HepG2 (cell line): ENCODE data around the gene PDP2. TPM values are rescaled to one million over a fixed set of nuclear protein-coding genes. Genes with fewer than 3 reads are reported as not detected.

Experiments used
- AGO2 ChIP-seq: fragments of 200-400 bp; formaldehyde crosslinking; optimal IDR thresholded peaks from 2 replicates; pipeline ENCODE3; 2017; ENCODE audit warnings: mild to moderate bottlenecking, low read depth, low read length, moderate library complexity
- DNMT1 ChIP-seq: sonication (generic); formaldehyde crosslinking; IDR thresholded peaks from 2 replicates; pipeline ENCODE4 v1.5.1; 2020; ENCODE audit warnings: mild to moderate bottlenecking, missing genetic modification reagents
- HDAC1 ChIP-seq: sonication (generic); formaldehyde crosslinking; IDR thresholded peaks from 2 replicates; pipeline ENCODE4 v1.5.1; 2020; ENCODE audit warnings: mild to moderate bottlenecking, missing genetic modification reagents
- HES4 ChIP-seq: sonication (generic); formaldehyde crosslinking; IDR thresholded peaks from 2 replicates; pipeline ENCODE4 v1.9.0; 2021; ENCODE audit warnings: mild to moderate bottlenecking, missing genetic modification reagents, borderline replicate concordance
- HOXA5 ChIP-seq: sonication (generic); formaldehyde crosslinking; IDR thresholded peaks from 2 replicates; pipeline ENCODE4 v1.4.0; 2020; ENCODE audit warnings: missing genetic modification reagents
- KDM3A ChIP-seq: IDR thresholded peaks from 2 replicates; pipeline ENCODE4 v1.6.1; 2018; ENCODE audit warnings: low read depth, missing compliant biosample characterization
- MTF1 ChIP-seq: sonication (generic); formaldehyde crosslinking; IDR thresholded peaks from 2 replicates; pipeline ENCODE4 v1.5.0; 2020; ENCODE audit warnings: missing genetic modification reagents
- PRDM4 ChIP-seq: sonication (generic); formaldehyde crosslinking; IDR thresholded peaks from 2 replicates; pipeline ENCODE4 v1.9.0; 2021; ENCODE audit warnings: missing genetic modification reagents, borderline replicate concordance
- TCF7L2 ChIP-seq: IDR thresholded peaks from 2 replicates; pipeline ENCODE4 v1.6.1; 2011; ENCODE audit warnings: mild to moderate bottlenecking, low read depth, low read length, moderate library complexity
- ZNF407 ChIP-seq: sonication (generic); formaldehyde crosslinking; IDR thresholded peaks from one replicate; pipeline ENCODE4 v1.5.1; 2020; ENCODE audit warnings: mild to moderate bottlenecking, missing genetic modification reagents; ENCODE audit errors: not compliant biosample characterization
- ZNF563 ChIP-seq: sonication (generic); formaldehyde crosslinking; IDR thresholded peaks from 2 replicates; pipeline ENCODE4 v1.8.0; 2022; ENCODE audit warnings: mild to moderate bottlenecking, moderate library complexity, missing genetic modification reagents
- polyA plus RNA-seq, 8 experiments: library from polyadenylated mRNA; depleted of rRNA in 3 of 8; stranded (reverse) in 7 of 8; unstranded in 1 of 8; fragments of >200 nt; fragmentation: Illumina TruSeq in 4 of 8; extraction: Trizol in 4 of 8; gene quantifications; 2 replicates each; pipeline versions ENCODE4 v1.2.1 to v1.2.3, GENCODE V29; 2011 to 2016; ENCODE audit warnings: low read depth in 4 of 8, missing spikeins in 1 of 8, mixed read lengths in 1 of 8; ENCODE audit not compliant: insufficient read depth in 1 of 8
- total RNA-seq, 5 experiments: library from RNA; depleted of rRNA; stranded (reverse); fragments of >200 nt; fragmentation: Illumina TruSeq; extraction: Trizol; gene quantifications; 2 replicates each; pipeline ENCODE4 v1.2.3, GENCODE V29; 2016; ENCODE audit warnings: low read depth in 1 of 5
- TF ChIP-seq, protein P1 (sequence below): sonication (generic); formaldehyde crosslinking; conservative IDR thresholded peaks from 2 replicates; pipeline ENCODE4 v1.4.0; 2020; ENCODE audit warnings: missing genetic modification reagents
- TF ChIP-seq, protein P2 (sequence below): sonication (generic); formaldehyde crosslinking; IDR thresholded peaks from 2 replicates; pipeline ENCODE4 v1.4.0; 2020; ENCODE audit warnings: missing genetic modification reagents
- TF ChIP-seq, protein P3 (sequence below): sonication (generic); formaldehyde crosslinking; IDR thresholded peaks from 2 replicates; pipeline ENCODE4 v1.4.0; 2020; ENCODE audit warnings: missing genetic modification reagents; ENCODE audit errors: not compliant biosample characterization

Gene PDP2
- total and polyA plus RNA-seq, 2 of the 13 experiments (the other 11 are each of a cell fraction or from before 2014, with no cell fraction given): 12.8 to 15.8 TPM

DNA sequence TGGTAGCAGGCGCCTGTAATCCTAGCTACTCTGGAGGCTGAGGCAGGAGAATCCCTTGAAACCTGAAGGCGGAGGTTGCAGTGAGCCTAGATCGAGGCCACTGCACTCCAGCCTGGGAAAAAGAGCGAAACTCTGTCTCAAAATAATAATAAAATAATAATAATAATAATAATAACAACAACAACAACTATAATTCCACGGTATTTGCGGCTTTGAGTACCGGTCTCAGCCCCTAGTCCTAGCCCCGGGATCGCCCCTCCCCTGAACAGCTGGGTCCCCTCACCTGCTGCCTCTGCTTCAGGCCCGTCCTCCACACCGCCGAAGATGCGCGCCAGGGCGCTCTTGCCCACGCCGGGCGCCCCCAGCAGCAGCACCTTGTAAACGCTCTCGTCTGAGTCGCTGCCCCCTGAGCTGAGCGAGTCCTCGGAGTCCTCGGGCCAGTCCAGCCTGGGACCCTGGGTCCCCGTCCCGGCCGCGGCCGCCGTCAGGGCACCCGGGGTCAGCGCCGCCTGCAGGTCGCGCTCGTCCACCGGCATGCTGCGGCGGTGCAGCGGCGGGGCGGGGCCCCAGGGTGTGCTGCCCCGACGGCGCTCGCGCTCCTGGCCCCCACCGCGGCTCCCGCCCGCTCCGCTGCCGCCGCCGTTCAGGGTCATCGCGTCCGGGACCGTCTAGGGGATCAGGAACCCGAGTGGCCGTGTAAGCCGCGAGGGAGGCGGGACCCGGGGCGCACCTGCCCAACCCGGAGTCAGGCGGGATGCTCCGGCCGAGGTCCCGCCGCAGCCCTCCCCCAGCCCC is 44.4 kb downstream of the PDP2 start (continued):
- TF ChIP-seq, protein P1, sequence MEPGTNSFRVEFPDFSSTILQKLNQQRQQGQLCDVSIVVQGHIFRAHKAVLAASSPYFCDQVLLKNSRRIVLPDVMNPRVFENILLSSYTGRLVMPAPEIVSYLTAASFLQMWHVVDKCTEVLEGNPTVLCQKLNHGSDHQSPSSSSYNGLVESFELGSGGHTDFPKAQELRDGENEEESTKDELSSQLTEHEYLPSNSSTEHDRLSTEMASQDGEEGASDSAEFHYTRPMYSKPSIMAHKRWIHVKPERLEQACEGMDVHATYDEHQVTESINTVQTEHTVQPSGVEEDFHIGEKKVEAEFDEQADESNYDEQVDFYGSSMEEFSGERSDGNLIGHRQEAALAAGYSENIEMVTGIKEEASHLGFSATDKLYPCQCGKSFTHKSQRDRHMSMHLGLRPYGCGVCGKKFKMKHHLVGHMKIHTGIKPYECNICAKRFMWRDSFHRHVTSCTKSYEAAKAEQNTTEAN (CRISPR knock-in tag): 0 out of 2 replicates have a peak, but pooled peaks have one; percentile 39
- TF ChIP-seq, protein P2, sequence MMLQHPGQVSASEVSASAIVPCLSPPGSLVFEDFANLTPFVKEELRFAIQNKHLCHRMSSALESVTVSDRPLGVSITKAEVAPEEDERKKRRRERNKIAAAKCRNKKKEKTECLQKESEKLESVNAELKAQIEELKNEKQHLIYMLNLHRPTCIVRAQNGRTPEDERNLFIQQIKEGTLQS (CRISPR knock-in tag): 0 out of 2 replicates have a peak, but pooled peaks have one; percentile 13
- 0 out of 2 replicates have a peak, but pooled peaks have one; percentile 41 for TF ChIP-seq ZNF563
- TF ChIP-seq MTF1 (CRISPR knock-in tag): no peak
- TF ChIP-seq, protein P3, sequence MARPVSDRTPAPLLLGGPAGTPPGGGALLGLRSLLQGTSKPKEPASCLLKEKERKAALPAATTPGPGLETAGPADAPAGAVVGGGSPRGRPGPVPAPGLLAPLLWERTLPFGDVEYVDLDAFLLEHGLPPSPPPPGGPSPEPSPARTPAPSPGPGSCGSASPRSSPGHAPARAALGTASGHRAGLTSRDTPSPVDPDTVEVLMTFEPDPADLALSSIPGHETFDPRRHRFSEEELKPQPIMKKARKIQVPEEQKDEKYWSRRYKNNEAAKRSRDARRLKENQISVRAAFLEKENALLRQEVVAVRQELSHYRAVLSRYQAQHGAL (CRISPR knock-in tag): no peak
- TF ChIP-seq HES4 (CRISPR knock-in tag): no peak
- TF ChIP-seq HOXA5 (CRISPR knock-in tag): 0 out of 2 replicates have a peak, but pooled peaks have one; percentile 63
- no peak for TF ChIP-seq ZNF407 (CRISPR knock-in tag)
- TF ChIP-seq DNMT1 (CRISPR knock-in tag): no peak
- TF ChIP-seq TCF7L2: no peak
- no peak for TF ChIP-seq KDM3A (CRISPR knock-in tag)
- TF ChIP-seq PRDM4 (CRISPR knock-in tag): no peak
- TF ChIP-seq AGO2: peak; percentile 36
- peak; percentile 16; the same call in 1 of the 2 replicates for TF ChIP-seq HDAC1 (CRISPR knock-in tag)
